Measurements from ENCODE around the gene CELF2.

The CELF2 gene

GRCh38 chr10:11023009-11023953, 5.6 kb downstream of the CELF2 start:
- no peak for DNase-seq (ENCODE audit: low spot score)

- DNase-seq (ENCODE audit: low spot score): peak; percentile 58
These were observed 6.9 kb downstream of the CELF2 start for GRCh38 chr10:11024596-11024995.

- DNase-seq (ENCODE audit: low spot score): no peak
These were observed 8.3 kb downstream of the CELF2 start for GRCh38 chr10:11025978-11026377.

- DNase-seq (ENCODE audit: low spot score): peak; percentile 37
These were observed 9.1 kb downstream of the CELF2 start for GRCh38 chr10:11026773-11027172.

- DNase-seq (ENCODE audit: low spot score): no peak
These were observed 17.1 kb downstream of the CELF2 start for GRCh38 chr10:11034762-11035161.

DNA sequence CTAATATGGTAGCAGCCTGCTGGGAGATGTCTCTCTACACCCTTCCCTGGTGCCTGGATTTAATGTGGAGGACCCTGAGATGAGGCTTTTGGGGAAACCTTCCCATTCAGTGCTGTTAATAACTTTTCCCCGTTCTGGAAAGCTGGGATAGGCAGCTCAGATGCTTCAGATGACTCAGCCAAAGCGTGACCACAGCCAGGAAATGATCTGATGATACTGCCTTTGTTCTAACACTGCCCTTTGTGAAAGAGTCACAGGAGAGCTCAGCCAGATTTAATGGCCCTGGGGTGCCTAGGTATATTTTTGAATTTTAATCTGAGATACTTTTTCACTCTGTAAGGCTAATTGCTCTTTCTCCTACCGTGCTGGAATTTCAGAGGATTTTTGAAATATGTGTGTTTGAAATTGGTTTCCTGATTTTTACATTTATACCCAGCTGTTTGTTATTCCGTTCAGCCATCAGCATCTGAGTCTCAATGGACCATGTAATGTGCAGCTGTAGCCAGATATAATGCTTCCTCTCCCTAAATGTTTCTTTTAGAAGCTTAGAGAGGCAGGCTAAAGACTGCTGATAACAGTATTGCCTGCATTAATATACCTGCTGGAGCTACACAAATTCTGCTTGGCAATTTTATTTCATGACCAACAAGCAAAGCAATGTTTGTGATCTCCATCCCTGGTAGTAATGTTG, 17.8 kb downstream of the CELF2 start:
- DNase-seq (ENCODE audit: low spot score): peak; percentile 82

GRCh38 chr10:11036424-11037011, 18.8 kb downstream of the CELF2 start:
- DNase-seq (ENCODE audit: low spot score): peak; percentile 64

- DNase-seq (ENCODE audit: low spot score): no peak
These were observed 20.3 kb downstream of the CELF2 start for GRCh38 chr10:11037991-11038390.

DNA sequence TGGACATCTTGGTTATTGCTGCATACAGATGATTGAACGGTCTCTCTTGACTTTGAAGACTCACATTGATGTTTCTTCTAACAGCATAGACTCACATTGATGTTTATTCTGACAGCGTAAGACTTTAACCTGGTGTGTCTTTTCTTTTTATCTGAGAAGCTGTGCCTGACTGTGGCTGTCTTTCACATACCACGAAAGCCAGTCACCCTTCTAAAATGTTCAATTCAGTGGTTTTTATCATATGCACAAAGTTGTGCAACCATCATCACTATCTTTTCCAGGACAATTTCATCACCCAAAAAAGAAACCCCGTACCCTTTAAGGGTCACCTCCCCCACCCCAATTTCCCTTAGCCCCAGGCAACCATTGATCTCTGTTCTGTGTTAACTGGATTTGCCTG, 24.7 kb downstream of the CELF2 start:
- DNase-seq (ENCODE audit: low spot score): no peak

GRCh38 chr10:11043039-11043438, 25.4 kb downstream of the CELF2 start:
- no peak for DNase-seq (ENCODE audit: low spot score)

DNA sequence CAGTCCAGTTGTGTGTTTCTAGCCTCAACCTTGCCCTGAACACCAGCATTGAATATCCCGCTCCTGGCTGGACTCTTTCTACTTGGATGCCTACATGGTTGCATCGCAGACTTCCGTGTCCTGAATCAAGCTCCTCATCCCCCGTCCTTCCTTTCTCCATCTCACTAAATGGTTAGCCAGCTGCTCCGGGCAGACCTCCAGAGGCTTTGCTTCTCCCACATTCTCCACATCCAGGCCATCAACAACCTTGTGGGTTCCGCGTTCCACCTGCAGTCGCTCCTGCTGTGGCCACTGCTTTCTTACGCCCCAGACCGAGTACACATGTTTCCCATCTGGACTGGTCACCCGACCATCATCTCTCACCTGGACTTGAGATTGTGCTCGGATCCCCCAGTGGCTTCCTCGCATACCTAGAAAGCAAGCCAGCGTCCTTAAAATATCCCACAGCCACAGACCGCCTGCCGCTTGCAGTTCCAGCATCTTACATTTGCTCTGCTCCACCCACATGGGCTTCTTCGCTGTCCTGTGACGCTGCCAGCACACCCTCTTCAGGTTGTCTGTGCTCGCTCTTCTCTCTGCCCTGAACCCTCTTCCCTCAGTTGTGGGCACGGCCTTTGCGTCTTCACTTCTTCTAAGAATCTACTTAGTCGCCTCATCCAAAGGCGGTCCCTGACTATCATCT, 25.9 kb downstream of the CELF2 start:
- no peak for DNase-seq (ENCODE audit: low spot score)

- no peak for DNase-seq (ENCODE audit: low spot score)
These were observed 27.8 kb downstream of the CELF2 start for GRCh38 chr10:11045487-11045886.

DNA sequence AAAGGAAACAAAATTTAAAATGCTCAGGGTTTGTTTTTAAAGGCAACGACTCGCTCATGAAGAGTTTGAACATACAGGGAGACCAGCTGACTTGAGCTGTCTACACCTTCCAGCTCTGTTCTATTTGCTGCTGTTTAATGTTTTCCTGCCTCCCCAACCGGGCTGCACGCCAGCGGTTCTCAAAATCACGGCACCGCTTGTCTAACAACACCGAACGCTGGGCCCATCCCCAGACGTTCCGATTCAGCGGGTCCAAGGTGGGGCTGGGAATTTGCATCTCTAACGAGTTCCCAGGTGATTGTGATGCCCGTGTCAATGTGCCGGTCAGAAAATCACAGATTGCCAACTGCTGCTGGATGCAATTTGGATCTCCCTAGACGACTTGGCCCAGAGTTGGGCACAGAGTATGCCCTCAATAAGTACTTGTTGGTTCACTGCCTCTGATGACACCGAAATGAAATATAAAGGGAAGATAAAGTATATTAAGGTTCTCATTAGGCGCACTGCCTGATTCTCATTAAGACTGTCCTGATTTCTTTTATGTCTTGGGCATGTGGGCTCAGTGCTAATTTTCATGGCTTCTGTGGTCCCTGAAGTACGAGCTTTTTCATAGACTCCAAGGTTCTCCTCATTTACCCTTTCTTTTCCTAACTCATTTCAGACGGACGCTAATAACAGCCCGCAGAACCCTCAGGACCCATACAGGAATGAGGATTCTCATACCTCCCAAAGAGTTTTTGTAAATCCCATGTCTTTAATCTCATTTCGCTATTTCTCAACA, 28.5 kb downstream of the CELF2 start:
- DNase-seq (ENCODE audit: low spot score): no peak

- no peak for DNase-seq (ENCODE audit: low spot score)
These were observed 29.1 kb downstream of the CELF2 start for GRCh38 chr10:11046776-11047160.

- no peak for DNase-seq (ENCODE audit: low spot score)
These were observed 31.1 kb downstream of the CELF2 start for GRCh38 chr10:11048707-11049278.

- no peak for DNase-seq (ENCODE audit: low spot score)
These were observed 32.1 kb downstream of the CELF2 start for GRCh38 chr10:11049806-11050205.

DNA sequence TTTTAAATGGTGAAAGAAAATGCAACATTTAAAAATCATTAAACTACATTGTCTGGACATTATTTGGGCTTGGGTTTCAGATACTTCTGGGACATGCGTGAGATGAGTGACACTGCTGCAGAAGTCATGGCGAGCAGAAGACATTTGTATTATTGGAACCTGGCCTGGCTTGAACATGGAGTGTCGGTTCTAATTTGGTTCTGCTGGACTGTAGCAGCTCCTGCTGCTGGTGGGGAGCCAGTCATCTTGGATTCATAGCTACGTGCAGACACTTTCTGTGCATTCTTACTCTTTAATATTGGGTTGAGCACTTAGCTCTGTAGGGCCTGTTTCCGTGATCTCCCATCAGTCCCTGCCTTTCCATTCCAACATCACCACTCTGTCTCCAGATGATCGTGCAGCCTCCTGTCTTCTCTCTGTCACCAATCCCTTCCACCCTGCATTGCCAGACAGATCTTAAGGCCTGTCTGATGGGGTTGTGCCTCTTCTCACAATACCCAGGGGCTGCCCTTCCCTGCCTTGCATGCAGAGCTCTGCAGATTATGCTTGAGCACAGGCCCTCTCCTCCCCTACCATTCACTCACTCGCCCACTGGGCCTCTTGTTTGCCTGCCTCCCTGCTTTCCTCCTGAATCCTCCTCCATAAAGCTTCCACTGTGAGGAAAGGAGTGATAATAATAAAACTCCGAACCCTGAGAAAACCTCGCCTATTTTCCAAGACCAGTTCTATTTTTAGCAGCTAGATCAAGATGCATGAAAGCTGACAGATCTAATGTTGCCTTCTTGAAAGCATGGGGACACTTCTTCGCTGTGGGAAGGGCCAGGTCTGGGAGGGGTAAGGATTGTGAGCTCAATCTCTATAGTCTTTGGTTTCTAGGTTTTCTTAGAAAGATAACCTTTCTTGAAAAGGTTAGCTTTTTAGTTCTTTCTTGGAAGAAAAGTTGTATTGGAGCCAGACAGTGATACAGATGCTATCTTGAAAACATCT, 32.9 kb downstream of the CELF2 start:
- no peak for DNase-seq (ENCODE audit: low spot score)

DNA sequence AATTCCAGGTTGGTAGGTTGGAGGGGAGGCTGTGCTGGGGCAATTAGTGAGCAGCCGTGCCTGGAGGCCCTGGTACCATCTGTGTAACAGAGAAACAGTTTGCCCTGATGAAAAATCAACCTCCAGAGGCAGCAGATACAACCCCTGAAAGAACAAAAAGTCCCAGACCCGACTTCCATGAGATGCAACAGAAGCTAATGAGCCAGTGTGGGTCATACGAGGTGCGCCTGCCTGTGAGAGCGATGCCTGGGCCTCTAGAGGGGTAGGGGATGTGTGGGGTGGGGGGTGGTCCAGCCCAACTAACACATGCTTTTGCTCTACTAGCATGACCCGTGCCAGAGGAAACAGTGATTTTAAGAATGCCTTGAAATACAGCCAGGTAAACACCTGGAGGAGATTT, 39.3 kb downstream of the CELF2 start:
- DNase-seq (ENCODE audit: low spot score): no peak

DNA sequence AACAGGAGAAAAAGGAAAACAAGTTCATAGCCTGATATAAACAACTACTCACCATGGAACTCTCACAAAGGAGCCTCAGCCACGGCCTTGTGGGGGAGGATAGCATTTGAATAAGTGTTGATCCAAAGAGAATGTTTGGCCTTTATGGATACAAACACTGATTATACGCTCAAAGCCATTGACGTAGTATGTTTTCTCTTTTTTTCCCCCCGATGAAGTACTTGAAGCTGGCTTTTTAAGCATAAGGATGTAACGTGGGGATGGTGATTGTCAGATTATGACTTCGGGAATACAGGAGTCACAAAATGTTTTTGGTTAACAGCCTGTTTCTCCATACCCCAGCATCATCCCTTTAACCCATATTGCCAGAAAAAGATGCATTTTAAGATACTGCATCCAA, 39.8 kb downstream of the CELF2 start:
- DNase-seq (ENCODE audit: low spot score): no peak

- peak; percentile 78 for DNase-seq (ENCODE audit: low spot score)
These were observed 40.3 kb downstream of the CELF2 start for GRCh38 chr10:11057994-11058393.

All from kidney tubule cell (primary cell).